T-helper 2 cell (primary cell): Measurements from ENCODE around the gene CT47A7.
"Not testable (repeated sequence)": the region's sequence is repeated elsewhere in the genome, so short reads cannot be mapped to it uniquely, and the experiment has no call there.

Source experiments
- DNase-seq, 5 experiments: peaks; one replicate each; pipeline versions ENCODE4 v3.0.0 to v3.0.0-alpha.2; 2012 to 2022
- total RNA-seq, 2 donors: gene quantifications; one replicate each; lab custom pipeline; 2026; lab: John Stamatoyannopoulos, UW

Gene CT47A7
- 0 reads per million in 2 donors for total RNA-seq

- DNase-seq = not testable (repeated sequence)
Observed at GRCh38 chrX:120956500-120956899, at the start of gene CT47A7. Gene CT47A7 (minus strand): TSS chrX:120956600. CDS start chrX:120956345, 255 bp downstream.

- peak in 1 of 5 experiments; percentile 41 for DNase-seq
Observed at GRCh38 chrX:121000589-121000988, 44.2 kb upstream of the CT47A7 start.

- no peak for DNase-seq
Observed at GRCh38 chrX:120999413-120999812, 43.0 kb upstream of the CT47A7 start.

- DNase-seq = not testable (repeated sequence)
Observed at GRCh38 chrX:120985660-120986059, 29.3 kb upstream of the CT47A7 start, which contains the start of gene CT47A1. Gene CT47A1 (minus strand): TSS chrX:120985760. CDS start chrX:120985529, 231 bp downstream.
